Activated CD4-positive, alpha-beta memory T cell treated with anti-CD3 and anti-CD28 coated beads for 36 hours (primary cell): Measurements from ENCODE around the gene TADA2B. TPM values are rescaled to one million over a fixed set of nuclear protein-coding genes. Genes with fewer than 3 reads are reported as not detected.
A peak's percentile ranks its signal among the peaks of the same experiment; 100 is the strongest.

Experiments
- CTCF ChIA-PET: fragments of 350-600 bp; sonication (Branson Sonifier 250); formaldehyde crosslinking; loops from one replicate; lab custom pipeline; 2021; ENCODE audit warnings: antibody characterized with exemption, inconsistent platforms; lab: Charles Lee
- POLR2A ChIA-PET: fragments of 350-600 bp; sonication (Branson Sonifier 250); formaldehyde crosslinking; loops from one replicate; lab custom pipeline; 2021; ENCODE audit warnings: antibody characterized with exemption; lab: Charles Lee
- DNase-seq: peaks from one replicate; pipeline ENCODE4 v3.0.0-alpha.2; 2020
- H3K27ac Mint-ChIP-seq: one replicate; pipeline ENCODE4 v1.8.0; 2021; ENCODE audit warnings: mixed read lengths
- H3K27me3 Mint-ChIP-seq: one replicate; pipeline ENCODE4 v1.8.0; 2021; ENCODE audit warnings: mixed read lengths
- H3K36me3 Mint-ChIP-seq: one replicate; pipeline ENCODE4 v1.8.0; 2021; ENCODE audit warnings: mixed read lengths
- H3K4me1 Mint-ChIP-seq: one replicate; pipeline ENCODE4 v1.8.0; 2021; ENCODE audit warnings: low read depth, mixed read lengths
- H3K4me3 Mint-ChIP-seq: one replicate; pipeline ENCODE4 v1.8.0; 2021; ENCODE audit warnings: mild to moderate bottlenecking, mixed read lengths
- H3K9me3 Mint-ChIP-seq: one replicate; pipeline ENCODE4 v1.8.0; 2021; ENCODE audit warnings: mixed read lengths
- intact Hi-C: fragments of 100-400 bp; cut with micrococcal nuclease; formaldehyde crosslinking; loops from one replicate; pipeline ENCODE4 v1.15.1; 2023
- total RNA-seq, 2 experiments: library from RNA; stranded (reverse); gene quantifications; one replicate each; pipeline ENCODE4 v1.2.3, GENCODE V29; 2021

Gene TADA2B
- total RNA-seq, 2 experiments from 2014 or later = 10.8 to 11.5 TPM

GRCh38 chr4:7020290-7020689 lies 22.9 kb upstream of the TADA2B start:
- Mint-ChIP-seq H3K4me3 (no peak overlapping the region), H3K9me3 (no peaks in the 10 kb centered on the region), H3K27me3 (no peaks in the 10 kb centered on the region), H3K27ac (no peak overlapping the region), H3K36me3 (peaks cover 8% of the 10 kb centered on the region), H3K4me1 (no peaks in the 10 kb centered on the region)
- CTCF ChIA-PET = no interaction called here
- no peak for DNase-seq
- intact Hi-C loops = no loop called here
- POLR2A ChIA-PET = no interaction called here

DNA sequence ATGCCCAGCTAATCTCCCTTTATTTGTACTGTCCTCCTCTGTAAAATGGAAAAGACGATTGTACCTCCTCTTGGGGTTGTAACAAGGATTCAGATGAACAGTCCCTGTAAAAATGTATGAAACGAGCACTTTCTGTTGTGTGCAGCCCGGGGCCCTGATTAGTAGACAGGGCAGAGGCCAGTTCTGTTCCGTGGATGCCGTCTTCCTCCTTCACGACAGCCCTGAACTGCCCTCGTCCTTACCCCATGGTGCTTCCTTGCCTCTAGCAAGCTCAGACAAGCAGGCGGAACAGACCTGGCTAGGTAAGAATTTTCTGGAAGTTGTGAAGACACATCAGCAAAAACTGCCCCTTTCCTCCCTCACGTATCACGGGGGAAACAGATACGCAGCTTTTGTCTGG lies 22.3 kb upstream of the TADA2B start:
- Mint-ChIP-seq H3K27me3 (no peaks in the 10 kb centered on the region), H3K9me3 (no peaks in the 10 kb centered on the region), H3K4me1 (no peaks in the 10 kb centered on the region), H3K36me3 (peaks cover 6% of the 10 kb centered on the region), H3K27ac (peak overlapping the region; percentile 30), H3K4me3 (no peak overlapping the region)
- intact Hi-C loops = no loop called here
- no peak for DNase-seq
- ChIA-PET CTCF (no interaction called here), POLR2A (no interaction called here)

GRCh38 chr4:7021355-7021754 lies 21.8 kb upstream of the TADA2B start:
- no peaks in the 10 kb centered on the region for H3K4me1 Mint-ChIP-seq
- CTCF ChIA-PET = no interaction called here
- no peak overlapping the region for H3K27ac Mint-ChIP-seq
- POLR2A ChIA-PET = no interaction called here
- no peaks in the 10 kb centered on the region for H3K9me3 Mint-ChIP-seq
- H3K4me3 Mint-ChIP-seq = no peak overlapping the region
- DNase-seq = no peak
- intact Hi-C loops = no loop called here
- H3K27me3 Mint-ChIP-seq = no peaks in the 10 kb centered on the region
- peaks cover 9% of the 10 kb centered on the region for H3K36me3 Mint-ChIP-seq

GRCh38 chr4:7021930-7022664 lies 21.1 kb upstream of the TADA2B start:
- no peaks in the 10 kb centered on the region for H3K27me3 Mint-ChIP-seq
- POLR2A ChIA-PET = no interaction called here
- no peak overlapping the region for H3K4me3 Mint-ChIP-seq
- H3K36me3 Mint-ChIP-seq = peaks cover 14% of the 10 kb centered on the region
- CTCF ChIA-PET = interaction anchor here (1.2 kb wide), 1 partner anchor 302 kb away, joined by 3 read pairs; no protein-coding TSS in a partner anchor
- H3K4me1 Mint-ChIP-seq = no peaks in the 10 kb centered on the region
- H3K27ac Mint-ChIP-seq = no peak overlapping the region
- no peaks in the 10 kb centered on the region for H3K9me3 Mint-ChIP-seq
- no peak for DNase-seq
- intact Hi-C loops = no loop called here

GRCh38 chr4:7023486-7023885 lies 19.7 kb upstream of the TADA2B start:
- no peak for DNase-seq
- H3K36me3 Mint-ChIP-seq = peaks cover 19% of the 10 kb centered on the region
- no peak overlapping the region for H3K4me3 Mint-ChIP-seq
- intact Hi-C loops = no loop called here
- ChIA-PET POLR2A (no interaction called here), CTCF (interaction anchor here (1.2 kb wide), 1 partner anchor 303 kb away, joined by 3 read pairs; no protein-coding TSS in a partner anchor)
- no peaks in the 10 kb centered on the region for H3K27me3 Mint-ChIP-seq
- no peak overlapping the region for H3K27ac Mint-ChIP-seq
- H3K4me1 Mint-ChIP-seq = no peaks in the 10 kb centered on the region
- no peaks in the 10 kb centered on the region for H3K9me3 Mint-ChIP-seq

- no peaks in the 10 kb centered on the region for H3K27me3 Mint-ChIP-seq
- intact Hi-C loops = no loop called here
- CTCF ChIA-PET = no interaction called here
- no peaks in the 10 kb centered on the region for H3K4me1 Mint-ChIP-seq
- no peak overlapping the region for H3K27ac Mint-ChIP-seq
- H3K4me3 Mint-ChIP-seq = no peak overlapping the region
- H3K9me3 Mint-ChIP-seq = no peaks in the 10 kb centered on the region
- no peak for DNase-seq
- POLR2A ChIA-PET = no interaction called here
- H3K36me3 Mint-ChIP-seq = peaks cover 17% of the 10 kb centered on the region
Measured at GRCh38 chr4:7023901-7024300, 19.3 kb upstream of the TADA2B start.

DNA sequence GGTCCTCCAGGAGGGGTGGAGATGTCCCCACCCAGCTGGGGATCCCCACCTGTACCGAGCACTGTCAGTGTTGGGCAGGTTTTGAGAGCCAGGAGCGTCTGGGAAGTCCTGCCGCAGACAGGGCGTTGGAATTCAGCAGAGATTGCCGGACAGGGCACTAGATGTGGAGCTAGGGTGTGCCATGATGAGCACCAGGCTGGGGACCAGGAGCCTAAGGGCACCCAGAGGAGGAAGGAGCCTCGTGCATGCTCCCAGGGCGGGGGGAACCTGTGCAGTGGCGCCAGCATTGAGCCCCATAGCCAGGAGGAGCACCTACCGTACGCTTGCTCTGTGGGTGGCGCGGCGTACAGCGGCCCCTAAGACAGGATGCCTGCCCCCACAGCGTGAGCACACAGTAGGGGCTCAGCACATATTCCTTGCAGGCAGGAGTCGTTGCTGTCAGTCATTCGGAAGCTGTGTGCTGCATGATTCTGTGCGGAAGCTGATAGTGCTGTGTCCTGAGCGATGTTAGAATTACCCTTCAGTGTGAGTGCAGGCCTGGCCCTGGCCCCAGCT lies 18.8 kb upstream of the TADA2B start:
- intact Hi-C loops = no loop called here
- Mint-ChIP-seq H3K27ac (no peak overlapping the region), H3K36me3 (peaks cover 20% of the 10 kb centered on the region), H3K9me3 (no peaks in the 10 kb centered on the region), H3K4me3 (no peak overlapping the region), H3K4me1 (no peaks in the 10 kb centered on the region), H3K27me3 (no peaks in the 10 kb centered on the region)
- DNase-seq = no peak
- CTCF ChIA-PET = no interaction called here
- POLR2A ChIA-PET = no interaction called here

- POLR2A ChIA-PET = no interaction called here
- no peak overlapping the region for H3K4me3 Mint-ChIP-seq
- no peak for DNase-seq
- CTCF ChIA-PET = no interaction called here
- intact Hi-C loops = no loop called here
- H3K27me3 Mint-ChIP-seq = no peaks in the 10 kb centered on the region
- H3K36me3 Mint-ChIP-seq = peaks cover 20% of the 10 kb centered on the region
- no peaks in the 10 kb centered on the region for H3K4me1 Mint-ChIP-seq
- H3K9me3 Mint-ChIP-seq = no peaks in the 10 kb centered on the region
- no peak overlapping the region for H3K27ac Mint-ChIP-seq
Measured at GRCh38 chr4:7025040-7025602, 18.1 kb upstream of the TADA2B start.

- peak overlapping the region; percentile 54 for H3K27ac Mint-ChIP-seq
- CTCF ChIA-PET = no interaction called here
- H3K27me3 Mint-ChIP-seq = no peaks in the 10 kb centered on the region
- DNase-seq = no peak
- intact Hi-C loops = no loop called here
- no peak overlapping the region for H3K4me3 Mint-ChIP-seq
- POLR2A ChIA-PET = no interaction called here
- H3K9me3 Mint-ChIP-seq = no peaks in the 10 kb centered on the region
- no peaks in the 10 kb centered on the region for H3K4me1 Mint-ChIP-seq
- peaks cover 23% of the 10 kb centered on the region for H3K36me3 Mint-ChIP-seq
Measured at GRCh38 chr4:7026107-7026506, 17.1 kb upstream of the TADA2B start.

- H3K4me3 Mint-ChIP-seq = no peak overlapping the region
- DNase-seq = no peak
- no peaks in the 10 kb centered on the region for H3K9me3 Mint-ChIP-seq
- H3K27me3 Mint-ChIP-seq = no peaks in the 10 kb centered on the region
- CTCF ChIA-PET = no interaction called here
- H3K36me3 Mint-ChIP-seq = peaks cover 30% of the 10 kb centered on the region
- intact Hi-C loops = no loop called here
- no peaks in the 10 kb centered on the region for H3K4me1 Mint-ChIP-seq
- H3K27ac Mint-ChIP-seq = no peak overlapping the region
- POLR2A ChIA-PET = no interaction called here
Measured at GRCh38 chr4:7027284-7027683, 15.9 kb upstream of the TADA2B start.

- peaks cover 30% of the 10 kb centered on the region for H3K36me3 Mint-ChIP-seq
- ChIA-PET POLR2A (no interaction called here), CTCF (no interaction called here)
- H3K27me3 Mint-ChIP-seq = no peaks in the 10 kb centered on the region
- no peak for DNase-seq
- H3K4me1 Mint-ChIP-seq = no peaks in the 10 kb centered on the region
- peak overlapping the region; percentile 26 for H3K27ac Mint-ChIP-seq
- H3K4me3 Mint-ChIP-seq = no peak overlapping the region
- H3K9me3 Mint-ChIP-seq = no peaks in the 10 kb centered on the region
- intact Hi-C loops = no loop called here
Measured at GRCh38 chr4:7027913-7028312, 15.3 kb upstream of the TADA2B start.

DNA sequence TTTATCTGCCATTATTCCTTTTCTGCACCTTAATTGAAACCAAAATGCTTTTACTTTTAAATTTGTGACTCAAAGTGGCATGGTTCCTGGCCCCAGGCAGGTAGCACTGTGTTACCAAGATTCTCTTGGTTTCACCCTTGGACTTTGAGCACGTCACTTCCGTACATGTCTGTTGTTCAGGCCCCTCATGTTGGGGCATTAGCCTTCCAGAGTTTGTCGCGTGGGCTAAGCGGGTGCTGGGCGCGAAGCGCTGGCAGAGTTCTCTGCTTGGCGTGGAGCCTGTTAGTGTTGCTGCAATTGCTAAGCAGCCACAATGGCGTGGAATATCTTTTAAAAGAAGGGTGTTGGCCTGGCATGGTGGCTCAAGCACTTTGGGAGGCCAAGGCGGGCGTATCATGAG lies 14.0 kb upstream of the TADA2B start:
- no peak for DNase-seq
- Mint-ChIP-seq H3K27me3 (no peaks in the 10 kb centered on the region), H3K9me3 (no peaks in the 10 kb centered on the region), H3K4me3 (no peak overlapping the region), H3K27ac (no peak overlapping the region), H3K36me3 (peaks cover 30% of the 10 kb centered on the region), H3K4me1 (no peaks in the 10 kb centered on the region)
- ChIA-PET POLR2A (no interaction called here), CTCF (interaction anchor here (2.8 kb wide), 1 partner anchor 14 kb away, joined by 9 read pairs; the partner anchor contains the start of gene TADA2B)
- intact Hi-C loops = no loop called here
